Measurements from ENCODE around the gene RIN1.

Gene RIN1

GRCh38 chr11:66339686-66340483 is 3.7 kb upstream of the RIN1 start:
- H4K91ac ChIP-seq (ENCODE audit: low read length), result no peak overlapping the region
- WGBS, result 83% methylated on average over 14 of the region's 14 CpGs
- no peaks in the 10 kb centered on the region for H3K27me3 ChIP-seq (ENCODE audit: control insufficient read depth in 1 of 2, insufficient read depth in 1 of 2, low read length in 2 of 2)

GRCh38 chr11:66339162-66339675 is 3.0 kb upstream of the RIN1 start:
- Histone ChIP-seq H3K23ac (ENCODE audit: low read length in 2 of 2) (no peak overlapping the region), H3K27ac (ENCODE audit: low read length, poor library complexity, severe bottlenecking) (no peak overlapping the region), H3K4me2 (ENCODE audit: low read length, poor library complexity, severe bottlenecking) (no peak overlapping the region), H3K9me3 (ENCODE audit: control insufficient read depth, low read length) (no peaks in the 10 kb centered on the region), H3K36me3 (ENCODE audit: control insufficient read depth in 1 of 2, insufficient read depth in 2 of 2, low read depth in 1 of 2, low read length in 2 of 2) (peaks cover 53 to 59% of the 10 kb centered on the region in 2 experiments), H2BK5ac (ENCODE audit: low read depth, low read length, poor library complexity, severe bottlenecking) (no peak overlapping the region), H2AK5ac (ENCODE audit: low read length, severe bottlenecking) (no peak overlapping the region), H3K9ac (ENCODE audit: low read length) (peak overlapping the region; percentile 0), H3K14ac (ENCODE audit: low read length in 2 of 2) (no peak overlapping the region), H3K4me1 (ENCODE audit: control insufficient read depth, insufficient read depth, low read depth, low read length) (peaks cover 64% of the 10 kb centered on the region), H2BK15ac (ENCODE audit: low read depth, poor library complexity, severe bottlenecking) (no peak overlapping the region), H4K8ac (ENCODE audit: low read length) (peak overlapping the region; percentile 24), H3K27me3 (ENCODE audit: control insufficient read depth in 1 of 2, insufficient read depth in 1 of 2, low read length in 2 of 2) (no peaks in the 10 kb centered on the region), H2AFZ (ENCODE audit: low read depth, low read length) (no peak overlapping the region), H3K4me3 (ENCODE audit: insufficient read depth in 1 of 2, low read depth in 1 of 2, low read length in 2 of 2) (no peak overlapping the region), H3K18ac (ENCODE audit: low read depth in 1 of 2, low read length in 2 of 2) (no peak overlapping the region), H2BK12ac (ENCODE audit: low read length in 2 of 2) (no peak overlapping the region), H3K4ac (ENCODE audit: low read depth in 1 of 2, low read length in 2 of 2) (no peak overlapping the region), H2BK120ac (ENCODE audit: low read depth, low read length) (no peak overlapping the region), H4K91ac (ENCODE audit: low read length) (no peak overlapping the region), H3K79me1 (replicated peaks; ENCODE audit: low read length, poor library complexity, severe bottlenecking) (peaks cover 28% of the 10 kb centered on the region)
- no peak for DNase-seq
- 94% methylated on average over 5 of the region's 6 CpGs for WGBS

More at GRCh38 chr11:66339686-66340483, 3.7 kb upstream of the RIN1 start:
- Histone ChIP-seq H2AFZ (ENCODE audit: low read depth, low read length) (no peak overlapping the region), H3K27ac (ENCODE audit: low read length, poor library complexity, severe bottlenecking) (no peak overlapping the region), H3K79me1 (replicated peaks; ENCODE audit: low read length, poor library complexity, severe bottlenecking) (peaks cover 28% of the 10 kb centered on the region), H3K4me1 (ENCODE audit: control insufficient read depth, insufficient read depth, low read depth, low read length) (peaks cover 57% of the 10 kb centered on the region), H3K4ac (ENCODE audit: low read depth in 1 of 2, low read length in 2 of 2) (no peak overlapping the region), H2BK5ac (ENCODE audit: low read depth, low read length, poor library complexity, severe bottlenecking) (no peak overlapping the region), H3K36me3 (ENCODE audit: control insufficient read depth in 1 of 2, insufficient read depth in 2 of 2, low read depth in 1 of 2, low read length in 2 of 2) (peaks cover 47 to 52% of the 10 kb centered on the region in 2 experiments), H3K18ac (ENCODE audit: low read depth in 1 of 2, low read length in 2 of 2) (no peak overlapping the region), H3K14ac (ENCODE audit: low read length in 2 of 2) (no peak overlapping the region), H2BK15ac (ENCODE audit: low read depth, poor library complexity, severe bottlenecking) (no peak overlapping the region), H3K9ac (ENCODE audit: low read length) (peak overlapping the region; percentile 0), H3K4me3 (ENCODE audit: insufficient read depth in 1 of 2, low read depth in 1 of 2, low read length in 2 of 2) (no peak overlapping the region), H2BK12ac (ENCODE audit: low read length in 2 of 2) (no peak overlapping the region), H4K8ac (ENCODE audit: low read length) (no peak overlapping the region), H3K9me3 (ENCODE audit: control insufficient read depth, low read length) (no peaks in the 10 kb centered on the region), H3K23ac (ENCODE audit: low read length in 2 of 2) (no peak overlapping the region), H3K4me2 (ENCODE audit: low read length, poor library complexity, severe bottlenecking) (no peak overlapping the region), H2AK5ac (ENCODE audit: low read length, severe bottlenecking) (no peak overlapping the region), H2BK120ac (ENCODE audit: low read depth, low read length) (no peak overlapping the region)
- no peak for DNase-seq

GRCh38 chr11:66338276-66339161 is 2.3 kb upstream of the RIN1 start:
- WGBS, result 87% methylated on average over 17 of the region's 17 CpGs
- H3K27me3 ChIP-seq (ENCODE audit: control insufficient read depth in 1 of 2, insufficient read depth in 1 of 2, low read length in 2 of 2), result no peaks in the 10 kb centered on the region
- no peak overlapping the region for H3K18ac ChIP-seq (ENCODE audit: low read depth in 1 of 2, low read length in 2 of 2)

More at GRCh38 chr11:66338276-66339161, 2.3 kb upstream of the RIN1 start:
- peak overlapping the region; percentile 71 for H2BK15ac ChIP-seq (ENCODE audit: low read depth, poor library complexity, severe bottlenecking)
- H3K79me1 ChIP-seq (replicated peaks; ENCODE audit: low read length, poor library complexity, severe bottlenecking), result peaks cover 28% of the 10 kb centered on the region
- H3K4me3 ChIP-seq (ENCODE audit: insufficient read depth in 1 of 2, low read depth in 1 of 2, low read length in 2 of 2), result no peak overlapping the region
- peak overlapping the region; percentile 63 for H2AK5ac ChIP-seq (ENCODE audit: low read length, severe bottlenecking)
- H4K91ac ChIP-seq (ENCODE audit: low read length), result no peak overlapping the region
- H3K4ac ChIP-seq (ENCODE audit: low read depth in 1 of 2, low read length in 2 of 2), result no peak overlapping the region
- no peak overlapping the region for H2BK5ac ChIP-seq (ENCODE audit: low read depth, low read length, poor library complexity, severe bottlenecking)
- peaks cover 67% of the 10 kb centered on the region for H3K4me1 ChIP-seq (ENCODE audit: control insufficient read depth, insufficient read depth, low read depth, low read length)
- no peaks in the 10 kb centered on the region for H3K9me3 ChIP-seq (ENCODE audit: control insufficient read depth, low read length)
- no peak overlapping the region for H2BK120ac ChIP-seq (ENCODE audit: low read depth, low read length)
- H3K4me2 ChIP-seq (ENCODE audit: low read length, poor library complexity, severe bottlenecking), result no peak overlapping the region
- no peak for DNase-seq
- H2AFZ ChIP-seq (ENCODE audit: low read depth, low read length), result no peak overlapping the region
- H3K14ac ChIP-seq (ENCODE audit: low read length in 2 of 2), result no peak overlapping the region
- H3K27ac ChIP-seq (ENCODE audit: low read length, poor library complexity, severe bottlenecking), result peak overlapping the region; percentile 97
- H4K8ac ChIP-seq (ENCODE audit: low read length), result no peak overlapping the region
- H3K36me3 ChIP-seq (ENCODE audit: control insufficient read depth in 1 of 2, insufficient read depth in 2 of 2, low read depth in 1 of 2, low read length in 2 of 2), result peaks cover 60 to 66% of the 10 kb centered on the region in 2 experiments
- peak overlapping the region in 1 of 2 experiments; percentile 49 for H2BK12ac ChIP-seq (ENCODE audit: low read length in 2 of 2)
- H3K23ac ChIP-seq (ENCODE audit: low read length in 2 of 2), result no peak overlapping the region
- H3K9ac ChIP-seq (ENCODE audit: low read length), result peak overlapping the region; percentile 99

Measured in mesenchymal stem cell (in vitro differentiated cells and primary cell).